Stimulated activated CD8-positive, alpha-beta memory T cell treated with anti-CD3 and anti-CD28 coated beads, Interleukin-2, amount 100 ng/mL, for 48 hours (primary cell): ENCODE results near the gene WDR1.

ENCODE experiments used
- DNase-seq, 2 donors: peaks; one replicate each; pipeline ENCODE4 v3.0.0-alpha.2; 2020; ENCODE audit warnings: low read depth in 2 of 2

Gene WDR1

DNA sequence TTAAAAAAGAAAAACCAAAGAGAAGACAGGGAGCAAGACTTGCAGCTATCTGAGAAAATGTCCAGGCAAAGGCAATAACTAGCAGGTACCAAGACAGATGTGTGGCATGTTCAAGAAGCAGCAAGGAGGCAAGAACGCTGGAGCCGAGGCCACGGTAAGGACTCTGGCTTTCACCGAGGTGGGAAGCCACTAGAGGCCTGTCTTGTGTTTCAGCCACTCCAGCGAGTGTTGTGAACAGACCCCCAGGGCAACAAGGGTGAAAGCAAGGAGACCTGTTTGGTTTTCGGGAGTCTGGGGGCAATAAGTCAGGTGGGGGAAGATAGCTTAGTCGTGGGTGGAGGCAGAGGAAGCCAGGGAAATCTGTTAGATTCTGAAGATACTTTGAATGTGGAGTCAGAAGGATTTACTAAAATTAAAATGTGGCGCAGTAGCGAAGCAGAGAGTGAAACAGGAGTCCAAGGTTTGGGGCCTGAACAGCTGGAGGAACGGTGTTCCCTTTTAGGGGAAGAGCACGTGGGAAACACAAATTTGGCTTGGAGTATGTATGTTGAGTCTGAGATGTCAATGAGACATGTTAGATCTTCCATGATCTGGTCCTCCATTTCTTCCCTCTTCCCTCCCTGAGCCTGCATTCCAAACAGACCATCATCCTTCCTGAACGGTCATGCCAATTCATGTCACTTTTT, 3.1 kb downstream of the WDR1 start:
- no peak for DNase-seq

DNA sequence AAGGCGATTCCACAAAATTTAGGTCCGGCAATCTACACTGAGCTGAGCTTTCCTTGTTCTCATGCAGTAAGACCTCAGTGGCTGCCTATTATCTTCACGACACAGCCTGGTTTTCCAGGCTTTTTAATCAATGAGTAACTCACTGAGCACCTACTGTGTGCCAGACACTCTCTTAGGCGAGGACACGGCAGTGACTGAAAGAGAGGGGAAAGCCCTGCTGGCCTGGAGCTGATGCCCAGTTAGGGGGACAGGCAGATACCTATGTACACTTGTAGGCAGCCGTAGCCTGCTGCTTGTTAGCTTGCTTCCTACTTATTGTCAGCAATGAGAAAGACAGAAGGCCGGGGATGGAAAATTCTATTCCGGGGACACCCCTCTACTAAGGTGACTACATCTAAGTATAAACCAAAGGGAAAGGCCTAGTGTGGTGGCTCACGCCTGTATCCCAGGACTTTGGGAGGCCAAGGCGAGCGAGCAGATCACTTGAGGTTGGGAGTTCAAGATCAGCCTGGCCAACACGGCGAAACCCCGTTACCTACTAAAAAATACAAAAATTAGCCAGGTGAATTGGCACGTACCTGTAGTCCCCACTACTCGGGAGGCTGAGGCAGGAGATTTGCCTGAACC, 3.8 kb downstream of the WDR1 start:
- no peak for DNase-seq

- DNase-seq = no peak
Observed at GRCh38 chr4:10111067-10111801, 5.4 kb downstream of the WDR1 start.

DNA sequence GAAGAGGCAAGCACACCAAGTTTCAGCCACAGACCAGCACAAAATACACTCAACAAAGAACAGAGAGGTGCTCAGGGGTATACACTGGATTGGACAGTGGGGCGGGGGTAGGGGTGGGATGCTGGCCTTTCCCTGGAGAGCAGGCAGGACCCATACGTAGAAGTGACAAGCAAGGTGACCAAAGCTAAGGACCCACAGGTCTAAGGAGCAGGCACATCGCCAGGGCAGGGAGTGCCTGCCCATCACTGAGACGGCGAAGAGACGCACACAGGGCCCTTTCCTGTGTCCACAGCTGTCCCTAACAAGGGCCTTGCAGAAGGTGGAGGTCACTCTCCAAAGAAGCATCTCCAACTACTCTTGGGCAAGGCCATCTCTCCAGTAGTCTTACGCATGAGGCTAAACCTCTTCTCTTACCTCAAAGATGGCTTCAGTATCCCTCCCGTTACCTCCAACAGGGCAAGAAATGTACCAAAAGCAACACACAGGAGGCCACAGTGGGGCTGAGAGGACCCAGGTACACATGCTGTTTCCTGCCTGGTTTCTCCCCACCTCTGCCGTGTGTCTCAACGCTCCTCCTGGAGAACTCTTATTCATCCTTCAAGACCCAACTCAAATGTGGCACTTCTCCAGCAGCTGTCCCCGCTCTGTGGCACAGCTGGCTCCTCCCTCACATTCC, 6.5 kb downstream of the WDR1 start:
- no peak for DNase-seq

DNA sequence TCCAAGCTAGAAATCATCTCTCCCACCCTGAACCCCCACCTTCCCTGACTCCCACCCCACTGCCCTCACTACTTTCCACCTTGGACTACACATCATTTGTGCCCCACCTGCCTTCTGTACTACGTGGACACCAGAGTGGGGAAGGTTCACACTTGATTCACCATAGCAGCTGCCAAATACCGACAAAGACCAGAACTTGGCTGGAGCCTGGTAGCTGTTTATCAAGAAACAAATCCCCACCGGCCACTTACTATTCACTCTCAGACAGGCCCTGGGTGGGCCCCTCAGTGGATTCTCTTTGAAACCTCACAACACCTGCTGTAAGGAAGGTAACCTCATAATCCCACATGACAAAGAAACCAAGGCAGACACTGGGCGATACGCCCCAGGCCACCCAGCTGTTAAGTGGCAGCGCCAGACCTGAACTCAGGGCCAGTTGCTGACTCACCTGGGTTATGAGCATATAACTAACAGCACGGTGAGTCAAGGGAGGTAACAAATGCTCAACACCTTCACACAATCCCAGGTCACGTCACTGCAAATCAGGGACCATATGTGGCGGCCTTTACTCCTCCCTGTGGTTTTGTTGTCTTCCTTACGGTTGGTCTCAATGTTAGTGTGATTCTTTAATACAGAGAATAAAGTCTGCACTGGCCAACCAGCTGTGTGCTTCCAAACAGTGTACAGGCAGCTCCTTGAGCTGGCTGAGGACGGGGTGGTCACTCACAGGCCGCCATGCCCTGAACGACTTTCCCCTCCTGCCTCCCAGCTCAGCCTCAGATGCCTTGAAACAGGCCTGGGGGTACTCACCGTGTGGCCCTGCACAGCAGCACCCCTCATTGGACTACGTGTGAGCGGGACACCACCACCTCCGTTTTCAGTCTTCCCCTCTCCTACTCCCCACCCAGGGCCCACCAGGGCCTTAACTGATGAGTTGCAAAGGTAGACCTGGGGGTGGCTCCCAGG, 7.5 kb downstream of the WDR1 start:
- DNase-seq = no peak

GRCh38 chr4:10108391-10108790, 8.2 kb downstream of the WDR1 start:
- DNase-seq = no peak

DNA sequence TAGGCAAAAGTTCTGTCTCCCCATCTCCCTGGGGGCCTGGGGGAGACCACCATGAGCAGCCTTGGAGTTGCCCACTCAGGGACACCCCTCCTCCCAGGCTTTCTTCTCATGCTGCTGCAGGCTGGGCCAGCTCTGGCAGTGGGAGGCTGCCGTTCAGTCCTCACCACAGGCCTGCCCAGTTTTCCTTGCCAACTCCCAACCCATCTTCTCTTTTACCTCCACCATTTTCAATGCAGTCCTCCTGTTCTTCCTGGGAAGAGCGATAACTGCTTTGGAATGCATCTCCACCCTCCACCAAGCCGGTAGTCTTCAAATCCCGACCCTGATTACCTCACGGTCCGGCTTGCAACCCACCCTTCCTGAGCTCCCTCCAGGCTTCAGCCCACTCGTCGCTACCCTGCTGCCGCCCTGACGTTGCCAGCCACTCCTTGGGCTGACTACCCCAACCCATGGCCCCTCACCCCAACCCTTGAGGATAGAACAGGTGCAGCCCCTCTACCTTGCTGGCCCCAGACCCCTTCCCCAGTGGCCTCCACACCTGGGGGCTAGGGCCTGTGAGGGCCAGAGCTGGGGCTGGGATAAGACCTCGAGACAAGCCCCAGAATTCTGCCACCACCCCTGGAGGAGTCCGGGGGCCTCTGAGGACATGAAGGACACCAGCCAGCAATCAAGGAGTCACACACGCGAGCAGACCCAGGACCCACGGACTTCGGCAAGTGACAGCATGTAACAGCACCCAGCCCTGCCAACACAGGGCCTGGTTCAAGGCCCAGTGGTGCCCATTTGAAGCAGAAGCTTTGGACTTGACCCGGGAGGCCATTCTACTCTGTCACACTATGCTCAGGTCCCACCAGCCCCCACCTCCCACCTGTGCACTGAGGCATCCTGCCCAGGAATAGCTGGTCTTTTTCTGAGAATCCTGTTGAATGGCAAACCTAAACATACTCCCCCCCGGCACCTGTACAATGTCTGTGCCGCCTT, 9.2 kb downstream of the WDR1 start:
- no peak for DNase-seq

GRCh38 chr4:10106421-10107039, 10.1 kb downstream of the WDR1 start:
- DNase-seq = peak in 1 of 2 donors; percentile 71

DNA sequence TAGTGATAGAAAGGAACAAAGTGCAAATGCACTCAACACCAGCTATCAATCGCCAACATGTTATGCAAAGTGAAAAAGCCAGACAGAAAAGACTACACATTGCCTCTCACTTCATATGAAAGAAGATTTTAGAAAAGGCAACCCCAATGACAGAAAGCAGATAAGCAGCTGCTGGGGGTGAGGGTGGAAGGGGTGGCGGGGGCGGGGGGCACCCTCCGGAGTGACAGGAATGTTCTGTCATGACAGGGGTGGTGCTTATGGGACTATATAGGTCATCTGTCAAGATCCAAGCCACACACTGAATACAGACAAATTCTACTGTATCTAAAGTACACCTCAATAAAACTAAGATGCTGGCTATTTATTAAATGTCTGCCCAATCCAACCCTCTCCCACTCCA, 10.7 kb downstream of the WDR1 start:
- no peak for DNase-seq

DNA sequence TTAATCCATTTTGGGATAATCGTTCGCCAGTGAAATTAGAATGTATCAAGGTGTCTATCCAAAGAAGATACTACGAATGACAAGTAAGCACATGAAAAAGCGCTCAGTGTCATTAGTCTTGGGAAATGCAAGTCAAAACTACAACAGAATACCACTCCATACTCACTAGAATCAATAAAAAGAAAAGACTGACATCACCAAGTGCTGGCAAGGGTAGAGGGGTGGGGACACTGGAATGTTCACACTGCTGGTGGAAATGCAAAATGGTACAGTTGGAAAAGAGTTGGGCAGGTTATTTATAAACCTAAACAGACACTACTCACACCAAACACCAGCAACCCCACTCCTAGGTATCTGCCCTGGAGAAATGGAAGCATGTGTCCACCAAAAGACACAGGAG, 11.2 kb downstream of the WDR1 start:
- DNase-seq = no peak

DNA sequence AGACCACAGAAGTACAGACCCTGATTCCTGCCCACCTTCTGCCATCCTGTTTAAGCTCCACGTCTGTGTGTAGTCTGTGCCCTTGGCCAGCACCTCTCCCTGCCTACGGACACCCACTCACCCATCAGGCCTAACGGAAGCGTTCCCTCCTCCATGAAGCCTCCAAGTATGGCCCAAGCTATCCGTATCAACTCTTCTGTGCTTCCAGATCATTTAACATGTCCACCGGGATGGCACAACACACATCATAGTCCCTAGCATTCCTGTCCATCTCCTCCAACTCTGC, 11.7 kb downstream of the WDR1 start:
- DNase-seq = no peak

DNA sequence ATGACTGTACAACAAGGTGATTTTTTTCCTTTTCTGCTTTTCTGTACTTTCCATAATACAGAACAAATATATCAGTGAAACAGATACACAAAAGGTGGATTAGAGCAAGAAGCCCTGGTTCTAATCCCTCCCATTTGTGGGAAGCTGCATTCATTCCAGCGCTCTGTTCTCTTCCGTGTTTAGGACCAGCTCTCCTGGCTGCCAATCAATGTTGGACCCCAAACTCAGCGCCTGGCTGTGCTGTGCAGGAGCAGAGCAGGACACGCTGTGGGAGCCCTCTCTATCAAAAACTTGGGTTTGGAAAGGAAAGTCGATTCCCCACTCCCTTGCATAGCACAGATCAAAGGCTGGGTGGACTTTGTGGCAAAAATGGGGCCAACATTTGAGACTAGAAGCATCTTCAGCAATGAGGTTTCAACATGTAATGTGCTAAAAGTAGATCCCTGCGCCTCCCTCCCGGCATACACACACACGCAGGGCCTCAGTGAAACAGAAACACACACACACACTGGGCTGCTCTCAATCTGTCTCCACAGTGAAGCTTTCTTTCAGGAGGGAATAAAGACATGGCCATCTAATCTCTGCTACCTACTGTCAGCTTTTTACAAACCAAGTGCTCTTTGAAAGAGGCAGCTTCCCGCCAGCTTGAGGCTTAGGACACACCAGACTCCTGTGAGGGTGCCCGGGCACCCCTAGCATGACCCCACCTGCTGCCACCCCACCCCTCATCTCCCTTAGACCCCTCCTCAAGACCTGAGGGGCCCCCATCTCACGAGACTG, 12.2 kb downstream of the WDR1 start:
- DNase-seq = no peak

DNA sequence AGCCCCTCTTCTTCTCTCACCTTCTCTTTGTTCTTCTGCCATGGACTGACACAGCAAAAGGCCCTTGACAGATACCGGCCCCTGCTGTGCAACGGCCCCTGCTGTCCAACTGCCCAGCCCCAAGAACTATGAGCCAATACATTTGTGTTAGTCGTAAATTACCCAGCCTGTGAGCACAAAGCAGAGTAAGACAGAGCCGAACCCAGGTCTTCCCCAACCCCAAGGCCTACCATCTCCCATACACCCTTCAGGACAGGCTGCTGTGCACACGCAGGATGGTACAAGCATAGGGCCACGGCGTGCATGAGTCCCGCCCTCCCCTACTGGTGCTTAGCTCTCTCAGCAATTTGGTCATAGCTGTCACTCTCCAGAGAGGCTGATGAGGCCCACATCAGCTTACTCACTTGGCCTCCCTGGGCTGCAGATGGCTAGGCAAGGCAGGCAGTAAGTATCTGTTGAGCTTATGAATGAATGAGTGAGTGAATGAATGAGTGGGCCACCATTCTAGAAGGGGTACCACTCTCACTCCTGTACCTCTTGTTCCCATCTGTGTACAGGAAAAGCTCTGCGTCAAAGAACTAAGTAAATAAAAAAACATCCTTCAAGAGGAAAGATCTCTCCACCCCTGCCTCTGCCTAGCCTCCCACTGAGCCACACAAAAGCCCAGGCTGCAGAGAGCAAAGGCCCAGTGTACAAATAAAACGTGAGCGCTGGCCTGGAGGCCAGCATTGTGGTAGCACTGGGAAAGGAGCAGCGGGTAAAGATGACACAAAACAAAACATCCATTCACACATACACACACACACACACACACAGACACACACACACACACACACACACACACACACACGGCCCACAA, 13.9 kb downstream of the WDR1 start:
- no peak for DNase-seq

DNA sequence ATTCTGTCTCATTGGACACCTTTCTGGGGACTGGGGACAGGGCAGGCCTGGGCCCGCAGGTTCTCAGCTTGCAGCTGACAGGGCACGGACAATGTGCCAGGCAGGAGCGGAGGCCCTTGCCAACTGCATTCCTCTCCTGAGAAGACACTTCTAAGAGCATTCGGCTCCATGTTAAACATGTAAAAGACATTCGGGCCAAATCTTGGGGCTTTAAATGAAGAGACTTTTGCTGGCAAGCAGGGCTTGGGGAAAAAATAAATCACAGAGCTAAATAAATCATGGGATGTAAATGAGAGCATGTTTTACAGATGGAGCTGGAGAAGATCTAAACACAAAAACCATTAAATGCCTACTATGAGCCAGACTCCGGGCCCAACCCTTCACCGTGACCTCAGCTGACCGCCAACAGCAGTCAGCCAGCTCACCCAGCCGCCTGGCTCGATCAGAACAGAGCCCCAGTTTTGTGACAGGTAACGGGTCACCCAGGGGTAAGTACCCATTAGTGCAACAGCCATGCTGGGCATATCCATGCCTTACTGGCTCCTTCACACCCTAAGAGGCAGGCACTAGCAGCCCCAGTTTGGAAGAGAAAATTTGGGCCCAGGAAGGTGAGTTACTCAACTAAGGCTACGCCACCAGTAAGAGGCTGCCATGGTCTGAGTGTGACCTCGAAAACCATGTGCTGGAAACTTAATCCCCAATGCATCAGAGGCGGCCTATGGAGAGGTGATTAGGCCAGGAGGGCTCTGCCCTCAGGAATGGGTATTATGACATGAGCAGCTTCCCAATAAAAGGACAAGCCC, 14.7 kb downstream of the WDR1 start:
- no peak for DNase-seq

- DNase-seq = no peak
Observed at GRCh38 chr4:10100734-10101216, 15.8 kb downstream of the WDR1 start.

- DNase-seq = no peak
Observed at GRCh38 chr4:10099499-10100325, 16.9 kb downstream of the WDR1 start.
